GM19467 (cell line): ENCODE data around the gene BDH1.

ENCODE experiments used
- ATAC-seq: cut with Tn5 transposase; IDR thresholded peaks from one replicate; pipeline ENCODE4 v1.9.1; 2021; ENCODE audit warnings: mild to moderate bottlenecking, moderate library complexity; ENCODE audit not compliant: unreplicated experiment

BDH1 gene

GRCh38 chr3:197550489-197550888, 5.3 kb downstream of the BDH1 start:
- no peak for ATAC-seq

GRCh38 chr3:197549261-197549885, 6.4 kb downstream of the BDH1 start:
- ATAC-seq = no peak

DNA sequence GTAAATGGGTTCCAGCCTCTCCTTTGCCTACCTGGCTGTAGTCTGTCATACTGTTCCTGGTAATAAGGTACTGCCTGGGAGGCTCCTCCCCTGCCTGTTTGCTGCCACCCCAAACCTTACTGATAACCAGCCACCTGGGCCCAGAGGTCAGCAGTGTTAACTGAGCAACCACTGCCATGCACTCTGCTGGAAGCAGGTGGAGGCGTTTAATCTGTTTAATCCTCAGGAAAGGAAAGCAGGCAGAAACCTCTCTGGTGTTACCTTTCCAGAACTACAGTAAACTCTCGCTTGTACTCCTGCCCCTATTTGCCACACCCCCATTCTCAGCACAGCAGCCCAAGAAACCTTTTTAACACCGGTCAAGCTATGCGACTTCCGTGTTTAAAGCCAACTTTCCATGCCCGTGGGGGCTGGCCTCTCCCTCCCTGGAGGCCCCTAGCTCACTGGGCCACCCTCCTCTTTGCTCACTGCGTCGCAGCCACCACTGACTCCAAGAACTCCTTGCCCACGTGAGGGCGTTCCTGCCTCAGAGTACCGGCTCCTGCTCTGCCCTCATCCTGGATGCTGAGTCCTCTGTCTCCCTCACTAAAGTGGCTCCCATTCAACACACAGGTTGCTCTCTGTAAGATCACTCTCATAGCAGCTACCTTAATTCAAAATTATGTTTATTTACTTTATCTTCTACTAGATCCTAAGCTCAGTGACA, 8.3 kb downstream of the BDH1 start:
- no peak for ATAC-seq

- ATAC-seq = no peak
These were observed 9.3 kb downstream of the BDH1 start for GRCh38 chr3:197546307-197547085.

DNA sequence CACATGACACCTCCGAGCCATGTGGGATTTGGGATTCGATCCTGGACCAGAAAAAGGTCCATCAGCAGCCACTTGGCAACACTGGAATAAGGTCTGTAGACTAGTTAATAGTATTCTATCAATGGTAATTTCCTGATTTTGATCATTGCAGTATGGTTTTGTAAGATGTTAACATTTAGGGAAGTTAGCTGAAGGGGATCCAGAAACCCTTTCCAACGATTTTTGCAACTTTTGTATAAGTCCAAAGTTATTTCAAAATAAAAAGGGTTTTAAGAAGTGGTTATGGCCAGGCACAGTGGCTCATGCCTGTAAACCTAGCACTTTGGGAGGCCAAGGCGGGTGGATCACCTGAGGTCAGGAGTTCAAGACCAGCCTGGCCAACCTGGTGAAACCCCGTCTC, 10.2 kb downstream of the BDH1 start:
- no peak for ATAC-seq

- ATAC-seq = no peak
These were observed 10.7 kb downstream of the BDH1 start for GRCh38 chr3:197545101-197545500.

GRCh38 chr3:197542741-197543454, 12.9 kb downstream of the BDH1 start:
- no peak for ATAC-seq

DNA sequence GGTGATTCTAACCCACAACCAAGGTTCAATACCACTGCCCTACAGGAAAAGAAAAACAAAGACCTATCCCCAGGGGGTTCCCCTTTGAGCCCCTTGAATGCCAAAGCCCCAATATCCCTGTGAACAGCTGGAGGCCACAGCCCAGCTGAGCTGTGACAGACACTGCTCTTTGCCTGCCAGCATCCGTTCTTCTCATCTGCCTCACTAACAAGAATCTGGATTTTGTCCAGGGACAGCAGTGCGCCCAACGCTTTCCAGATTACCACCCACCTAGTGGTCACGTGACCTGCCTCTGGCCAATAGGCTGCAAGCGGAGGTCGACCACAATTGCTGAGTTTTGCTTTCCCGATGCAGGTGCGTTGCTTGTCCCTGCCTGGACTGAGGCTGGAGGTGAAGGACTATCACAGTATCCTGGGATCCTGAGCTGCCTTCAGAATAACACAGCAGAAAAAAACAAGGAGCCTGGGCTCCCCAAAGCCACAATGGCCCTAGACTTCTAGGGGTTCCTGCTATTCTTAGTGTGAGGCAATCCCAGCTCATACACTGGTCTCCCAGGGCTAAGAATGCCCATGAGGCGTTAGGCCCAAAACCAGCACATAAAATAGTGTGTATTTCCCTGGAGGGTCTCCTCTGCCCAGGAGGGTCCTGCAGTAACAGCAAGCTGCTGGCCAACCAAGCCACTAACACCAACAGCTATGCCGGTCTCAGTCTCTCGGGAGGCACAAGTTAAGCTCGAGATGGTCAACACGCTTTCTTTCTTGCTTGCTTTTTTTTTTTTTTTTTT, 13.8 kb downstream of the BDH1 start:
- no peak for ATAC-seq

GRCh38 chr3:197540961-197541377, 14.8 kb downstream of the BDH1 start:
- no peak for ATAC-seq

GRCh38 chr3:197539651-197540051, 16.1 kb downstream of the BDH1 start:
- ATAC-seq = no peak

DNA sequence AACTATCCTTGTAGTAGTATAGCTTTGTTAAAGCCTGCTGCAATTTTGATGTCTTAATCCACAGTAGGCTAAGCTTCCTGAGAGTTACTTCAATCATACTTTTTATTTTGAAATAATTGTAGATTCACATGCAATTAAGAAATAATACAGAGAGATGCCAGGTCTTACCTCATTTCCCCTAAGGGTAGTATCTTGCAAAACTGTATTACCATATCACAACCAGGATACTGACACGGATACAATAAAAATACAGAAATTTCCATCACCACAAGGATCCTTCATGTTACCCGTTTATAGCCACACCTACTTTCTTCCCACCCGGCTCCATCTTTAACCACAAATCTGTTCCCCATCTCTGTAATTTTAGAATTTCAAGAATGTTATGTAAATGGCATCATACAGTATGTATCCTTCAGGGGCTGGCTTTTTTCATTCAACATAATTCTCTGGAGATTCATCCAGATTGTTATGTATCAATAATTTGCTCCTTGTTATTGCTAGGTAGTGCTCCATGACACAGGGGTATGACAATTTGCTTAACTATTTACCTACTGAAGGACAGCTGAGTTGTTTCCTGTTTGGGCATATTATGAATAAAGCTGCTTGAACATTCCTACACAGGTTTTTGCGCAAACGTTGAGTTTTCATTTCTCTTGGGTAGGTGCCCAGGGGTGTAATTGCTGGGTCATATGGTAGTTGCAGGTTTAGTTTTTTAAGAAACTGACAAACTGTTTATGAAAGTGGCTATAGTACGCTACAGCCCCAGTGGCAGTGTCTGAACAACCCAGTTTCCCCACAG, 21.6 kb downstream of the BDH1 start:
- no peak for ATAC-seq

GRCh38 chr3:197533396-197533795, 22.4 kb downstream of the BDH1 start:
- no peak for ATAC-seq

DNA sequence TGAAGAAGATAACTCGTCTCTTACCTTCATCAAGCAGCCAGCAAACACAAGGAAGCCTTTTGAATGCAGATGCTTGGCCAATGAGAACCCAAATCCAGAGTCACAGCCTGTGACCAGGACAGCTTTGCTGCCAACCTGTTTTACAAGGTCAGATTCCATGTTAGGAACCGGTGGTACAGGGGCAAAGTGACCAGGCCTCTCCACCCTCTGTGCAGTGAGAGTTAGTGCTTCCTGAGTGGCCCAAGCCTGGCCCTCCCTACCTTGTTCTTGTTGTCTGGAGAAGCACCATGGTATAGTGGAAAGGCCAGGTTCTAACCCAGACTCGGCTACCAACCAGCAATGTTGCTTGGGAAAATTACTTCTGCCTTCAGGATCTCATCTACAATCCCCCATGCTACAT, 23.4 kb downstream of the BDH1 start:
- no peak for ATAC-seq

DNA sequence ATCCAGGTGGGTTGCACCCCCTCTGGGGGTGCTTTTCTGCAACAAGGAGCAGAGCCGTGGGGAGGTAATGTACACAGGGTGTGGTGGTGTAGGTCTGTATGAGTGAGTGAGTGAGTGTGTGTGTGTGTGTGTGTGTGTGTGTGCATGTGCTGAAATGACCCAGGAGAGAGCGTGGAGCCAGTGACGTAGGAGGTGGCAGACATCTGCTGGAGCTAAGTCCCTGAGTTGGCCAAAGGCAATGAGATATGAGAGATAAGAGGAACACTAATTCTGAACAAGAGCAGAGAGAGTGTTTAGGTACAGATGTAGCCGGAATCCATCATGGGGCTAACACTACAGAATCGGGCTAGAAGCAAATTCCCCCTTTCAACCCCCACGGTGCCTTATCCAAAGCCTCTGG, 27.6 kb downstream of the BDH1 start:
- no peak for ATAC-seq

- ATAC-seq = no peak
These were observed 28.2 kb downstream of the BDH1 start for GRCh38 chr3:197527569-197527968.

- ATAC-seq = no peak
These were observed 30.1 kb downstream of the BDH1 start for GRCh38 chr3:197525706-197526105.

DNA sequence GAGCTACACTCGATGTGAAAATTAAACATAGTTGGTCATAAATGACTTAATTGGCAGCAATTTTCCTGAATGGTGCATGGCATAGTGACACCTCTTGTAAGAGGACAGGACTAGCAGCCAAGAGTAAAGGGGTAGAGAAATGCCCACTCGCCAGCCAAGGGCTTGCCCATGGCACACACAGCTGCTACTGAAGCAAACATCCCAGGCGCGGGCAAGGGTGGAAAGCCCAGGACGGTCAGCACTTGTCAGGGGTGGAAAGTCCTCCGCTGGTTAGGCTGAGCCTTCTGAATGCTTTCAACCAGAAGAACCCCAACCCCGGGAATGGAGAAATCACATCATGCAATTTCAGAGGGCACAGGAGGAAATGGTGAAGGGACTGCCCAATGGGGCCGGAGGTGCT, 31.6 kb downstream of the BDH1 start:
- ATAC-seq = no peak

- no peak for ATAC-seq
These were observed 32.2 kb downstream of the BDH1 start for GRCh38 chr3:197523526-197523925.

- no peak for ATAC-seq
These were observed 32.8 kb downstream of the BDH1 start for GRCh38 chr3:197522881-197523441.
